NCI-H2227 (cell line): ENCODE results near the gene SAMD4B.

Source experiments
- DNase-seq: peaks from one replicate; lab custom pipeline; 2025; ENCODE audit not compliant: unreplicated experiment; lab: John Stamatoyannopoulos, UW

SAMD4B gene

DNA sequence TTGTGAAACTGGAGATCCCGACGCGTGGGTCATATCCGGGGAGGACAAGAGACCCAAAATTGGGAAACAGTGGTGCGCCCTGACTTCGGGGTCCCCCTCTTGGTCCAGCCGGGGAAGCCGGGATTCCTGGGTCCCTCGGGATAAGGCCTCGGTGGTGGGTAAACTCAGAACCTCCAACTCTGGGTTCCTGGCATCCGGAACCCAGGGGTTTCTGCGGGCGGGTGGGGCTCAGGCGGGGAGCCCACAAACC lies 65.1 kb downstream of the SAMD4B start:
- DNase-seq = no peak

DNA sequence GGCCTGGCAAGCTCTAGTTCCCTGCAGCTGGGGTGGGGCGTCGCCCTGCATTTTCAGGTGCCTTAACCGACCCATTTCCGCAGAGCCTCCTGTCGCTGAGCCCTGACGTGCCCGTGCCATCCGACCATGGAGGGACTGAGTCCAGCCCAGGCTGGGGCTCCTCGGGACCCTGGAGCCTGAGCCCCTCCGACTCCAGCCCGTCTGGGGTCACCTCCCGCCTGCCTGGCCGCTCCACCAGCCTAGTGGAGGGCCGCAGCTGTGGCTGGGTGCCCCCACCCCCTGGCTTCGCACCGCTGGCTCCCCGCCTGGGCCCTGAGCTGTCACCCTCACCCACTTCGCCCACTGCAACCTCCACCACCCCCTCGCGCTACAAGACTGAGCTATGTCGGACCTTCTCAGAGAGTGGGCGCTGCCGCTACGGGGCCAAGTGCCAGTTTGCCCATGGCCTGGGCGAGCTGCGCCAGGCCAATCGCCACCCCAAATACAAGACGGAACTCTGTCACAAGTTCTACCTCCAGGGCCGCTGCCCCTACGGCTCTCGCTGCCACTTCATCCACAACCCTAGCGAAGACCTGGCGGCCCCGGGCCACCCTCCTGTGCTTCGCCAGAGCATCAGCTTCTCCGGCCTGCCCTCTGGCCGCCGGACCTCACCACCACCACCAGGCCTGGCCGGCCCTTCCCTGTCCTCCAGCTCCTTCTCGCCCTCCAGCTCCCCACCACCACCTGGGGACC lies 65.6 kb downstream of the SAMD4B start:
- no peak for DNase-seq

DNA sequence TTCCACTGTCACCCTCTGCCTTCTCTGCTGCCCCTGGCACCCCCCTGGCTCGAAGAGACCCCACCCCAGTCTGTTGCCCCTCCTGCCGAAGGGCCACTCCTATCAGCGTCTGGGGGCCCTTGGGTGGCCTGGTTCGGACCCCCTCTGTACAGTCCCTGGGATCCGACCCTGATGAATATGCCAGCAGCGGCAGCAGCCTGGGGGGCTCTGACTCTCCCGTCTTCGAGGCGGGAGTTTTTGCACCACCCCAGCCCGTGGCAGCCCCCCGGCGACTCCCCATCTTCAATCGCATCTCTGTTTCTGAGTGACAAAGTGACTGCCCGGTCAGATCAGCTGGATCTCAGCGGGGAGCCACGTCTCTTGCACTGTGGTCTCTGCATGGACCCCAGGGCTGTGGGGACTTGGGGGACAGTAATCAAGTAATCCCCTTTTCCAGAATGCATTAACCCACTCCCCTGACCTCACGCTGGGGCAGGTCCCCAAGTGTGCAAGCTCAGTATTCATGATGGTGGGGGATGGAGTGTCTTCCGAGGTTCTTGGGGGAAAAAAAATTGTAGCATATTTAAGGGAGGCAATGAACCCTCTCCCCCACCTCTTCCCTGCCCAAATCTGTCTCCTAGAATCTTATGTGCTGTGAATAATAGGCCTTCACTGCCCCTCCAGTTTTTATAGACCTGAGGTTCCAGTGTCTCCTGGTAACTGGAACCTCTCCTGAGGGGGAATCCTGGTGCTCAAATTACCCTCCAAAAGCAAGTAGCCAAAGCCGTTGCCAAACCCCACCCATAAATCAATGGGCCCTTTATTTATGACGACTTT lies 66.4 kb downstream of the SAMD4B start:
- DNase-seq = peak; percentile 56

DNA sequence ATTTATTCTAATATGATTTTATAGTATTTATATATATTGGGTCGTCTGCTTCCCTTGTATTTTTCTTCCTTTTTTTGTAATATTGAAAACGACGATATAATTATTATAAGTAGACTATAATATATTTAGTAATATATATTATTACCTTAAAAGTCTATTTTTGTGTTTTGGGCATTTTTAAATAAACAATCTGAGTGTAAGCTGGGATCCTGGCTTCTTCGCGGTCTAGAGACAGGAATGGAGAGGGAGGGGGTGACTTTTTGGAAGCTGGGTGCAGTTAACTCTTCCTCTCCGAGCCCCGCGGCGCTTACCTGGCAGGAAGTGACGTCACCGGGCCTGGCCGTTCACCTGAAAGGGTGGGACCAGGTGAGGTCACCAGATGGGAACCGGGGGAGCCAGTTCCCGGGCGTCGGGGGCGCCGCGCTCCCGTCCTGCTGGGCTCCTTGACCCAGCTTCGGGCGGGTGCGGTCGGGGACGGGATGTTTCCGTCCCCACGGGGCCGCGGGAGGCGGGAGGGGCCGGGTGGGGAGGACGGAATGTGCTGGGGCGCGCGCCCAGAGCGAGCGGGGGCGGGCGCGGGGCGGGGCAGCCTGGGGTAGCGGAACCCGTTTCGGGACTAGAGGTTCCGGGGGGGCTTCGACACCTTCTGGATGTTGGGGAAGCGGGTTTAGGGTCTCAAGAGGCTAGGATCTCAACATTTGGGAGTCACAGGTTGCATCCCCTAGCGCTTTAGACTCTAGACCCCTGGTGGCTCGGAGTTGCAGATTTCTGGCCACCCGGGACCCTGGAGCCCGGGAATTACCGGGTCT lies 67.2 kb downstream of the SAMD4B start:
- peak; percentile 95 for DNase-seq

DNA sequence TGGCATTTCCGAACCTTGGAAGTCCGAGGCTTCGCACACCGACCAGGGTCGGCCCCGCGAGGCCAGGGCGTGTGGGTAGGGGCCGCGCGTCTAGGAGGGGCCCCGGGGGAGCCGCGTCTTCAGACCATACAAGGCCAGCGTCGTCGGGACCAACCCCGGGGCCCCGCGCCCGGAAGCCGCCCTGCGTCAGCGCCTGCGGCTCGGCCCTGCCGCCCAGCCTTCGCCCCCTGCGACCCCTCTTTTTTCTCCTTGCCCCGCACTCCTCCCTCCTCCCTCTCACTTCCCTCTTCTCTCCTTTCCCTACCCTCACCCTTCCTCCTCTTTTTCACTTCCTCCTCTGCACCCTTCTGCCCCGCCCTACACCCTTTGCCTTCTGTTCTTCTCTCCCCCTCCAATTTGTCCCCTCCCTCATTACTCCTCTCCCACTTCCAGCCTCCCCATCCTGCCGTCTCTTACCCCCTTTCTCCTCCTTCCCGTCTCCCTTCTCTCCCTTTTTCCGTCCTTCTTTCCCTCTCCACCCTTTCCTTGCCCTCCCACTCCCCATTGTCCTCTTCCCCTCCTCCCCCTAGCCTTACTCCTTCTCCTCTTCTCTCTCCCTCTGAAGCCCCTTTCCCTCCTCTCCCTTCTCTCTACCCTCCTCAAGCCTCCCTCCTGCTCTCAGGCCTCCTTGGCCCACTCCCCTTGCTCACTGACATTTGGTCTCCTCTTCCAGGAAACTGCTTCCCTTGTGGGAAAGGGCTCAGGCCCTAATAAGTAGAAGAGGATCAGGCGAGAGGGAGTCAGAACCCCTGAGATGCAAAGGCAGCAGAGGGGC lies 68.0 kb downstream of the SAMD4B start:
- peak; percentile 91 for DNase-seq

DNA sequence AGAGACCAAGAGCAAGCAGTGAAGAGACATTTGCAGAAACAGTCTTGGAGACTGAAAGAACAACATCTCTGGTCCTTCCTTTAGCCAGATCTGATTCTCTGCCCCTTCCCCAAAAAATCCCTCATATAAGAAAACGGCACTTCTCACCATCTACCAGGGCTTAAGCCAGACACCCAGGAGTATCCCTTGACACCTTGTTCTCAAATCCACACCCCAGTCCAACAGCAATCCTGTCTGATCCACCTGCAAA lies 68.5 kb downstream of the SAMD4B start:
- no peak for DNase-seq

DNA sequence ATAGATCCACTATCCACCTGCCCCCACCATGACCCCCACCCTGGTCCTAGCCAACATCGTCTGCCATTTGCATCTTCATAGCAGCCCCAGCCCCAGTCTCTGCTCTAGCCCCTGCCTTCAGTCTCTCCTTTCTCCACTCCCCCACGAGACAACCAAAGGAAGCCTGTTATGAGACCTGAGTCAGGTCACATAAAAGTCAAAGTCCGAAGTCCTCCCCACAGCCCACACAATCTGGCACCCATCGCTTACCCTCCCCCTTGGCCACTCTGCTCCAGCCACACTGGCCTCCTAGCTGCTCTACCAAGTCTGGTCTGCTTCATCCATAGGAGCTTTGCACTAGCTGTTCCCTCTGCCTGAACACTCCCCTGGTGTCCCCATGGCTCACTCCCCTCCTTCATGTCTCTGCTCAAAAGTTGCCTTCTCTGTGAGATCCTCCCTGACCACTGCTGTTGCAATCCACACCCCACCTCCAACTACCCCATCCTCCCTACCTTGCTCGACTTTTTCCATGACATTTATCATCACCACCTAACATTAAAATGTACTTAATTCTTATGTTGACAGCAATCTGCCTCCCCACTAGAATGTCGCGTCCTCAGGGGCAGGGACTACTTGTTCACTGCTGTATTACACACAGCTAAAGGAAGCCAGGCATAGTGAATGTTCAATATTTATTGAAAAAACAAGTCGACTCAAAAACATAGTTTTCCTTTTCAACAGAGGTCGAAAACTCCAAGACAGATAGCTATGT lies 69.0 kb downstream of the SAMD4B start:
- DNase-seq = peak; percentile 82

DNA sequence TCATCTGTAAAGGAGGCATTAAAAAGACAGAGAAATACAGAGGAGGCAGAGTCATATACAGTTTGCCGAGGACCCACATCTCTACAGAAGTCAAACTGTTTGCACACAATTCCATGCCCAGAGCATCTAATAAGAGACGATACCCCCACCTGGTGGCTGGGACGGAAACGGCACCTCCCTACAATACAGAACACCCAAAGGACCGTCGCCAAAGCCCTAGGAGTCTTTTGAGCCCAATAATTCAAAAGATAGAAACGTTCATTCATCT lies 69.5 kb downstream of the SAMD4B start:
- peak; percentile 100 for DNase-seq

DNA sequence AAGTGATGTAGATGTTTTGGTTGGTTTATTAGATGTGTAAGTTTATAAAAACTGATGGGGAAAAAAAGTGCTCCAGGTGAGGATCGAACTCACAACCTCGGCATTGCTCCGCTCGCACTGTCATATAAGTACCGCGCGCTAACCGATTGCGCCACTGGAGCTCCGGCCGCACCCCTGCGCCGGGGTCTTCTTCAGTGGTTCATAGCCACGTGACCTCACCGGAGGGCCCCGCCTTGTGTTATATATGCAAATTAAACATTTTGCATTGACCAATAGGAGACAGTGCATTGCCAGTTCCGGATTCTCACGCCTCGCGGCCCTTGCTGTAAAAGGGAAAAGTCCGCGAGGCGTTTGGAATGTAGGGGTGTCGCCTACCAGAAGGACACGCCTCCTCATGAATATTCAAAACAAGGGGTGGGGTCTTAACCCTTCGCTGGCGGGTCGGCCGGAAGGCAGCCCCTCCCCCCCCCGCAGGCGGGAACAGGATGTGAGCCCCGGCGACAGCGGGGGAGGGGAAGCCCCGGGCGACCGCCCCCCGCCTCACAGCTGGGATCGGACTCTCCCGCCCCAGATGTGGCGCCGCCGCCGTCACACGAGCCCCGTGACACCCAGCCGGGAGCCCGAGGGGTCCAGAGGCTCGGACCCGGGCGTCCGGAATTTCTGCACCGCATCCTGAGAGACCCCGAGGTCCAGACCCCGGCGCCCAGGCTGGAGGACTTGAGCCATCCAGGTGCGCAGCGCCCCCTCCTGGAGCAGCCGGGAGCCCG lies 70.1 kb downstream of the SAMD4B start, which contains the start of gene PLEKHG2:
Gene PLEKHG2 (plus strand): TSS at position 570 of the 767 bp plus-strand sequence. CDS start 1,418 bp downstream, outside the sequence.
- peak; percentile 100 for DNase-seq

DNA sequence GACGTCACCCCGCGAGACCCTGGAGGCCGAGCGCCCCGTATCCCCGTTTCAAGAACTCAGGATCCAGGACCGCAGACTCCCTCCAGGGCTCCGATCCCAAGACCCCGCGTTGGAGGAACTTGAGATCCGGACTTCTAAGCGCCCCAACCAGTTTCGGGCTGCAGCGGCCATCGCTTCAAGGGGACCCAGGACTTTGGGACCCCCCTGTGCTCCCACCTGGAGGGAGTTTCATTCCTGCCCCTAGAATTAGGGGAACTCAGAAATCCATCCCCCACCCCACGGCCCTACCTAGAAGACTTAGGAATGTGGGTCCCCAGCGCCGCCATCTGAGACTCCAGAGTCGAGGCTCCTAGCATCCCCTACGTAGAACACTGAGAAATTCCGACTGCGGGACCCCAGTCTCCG lies 70.6 kb downstream of the SAMD4B start:
- DNase-seq = no peak

DNA sequence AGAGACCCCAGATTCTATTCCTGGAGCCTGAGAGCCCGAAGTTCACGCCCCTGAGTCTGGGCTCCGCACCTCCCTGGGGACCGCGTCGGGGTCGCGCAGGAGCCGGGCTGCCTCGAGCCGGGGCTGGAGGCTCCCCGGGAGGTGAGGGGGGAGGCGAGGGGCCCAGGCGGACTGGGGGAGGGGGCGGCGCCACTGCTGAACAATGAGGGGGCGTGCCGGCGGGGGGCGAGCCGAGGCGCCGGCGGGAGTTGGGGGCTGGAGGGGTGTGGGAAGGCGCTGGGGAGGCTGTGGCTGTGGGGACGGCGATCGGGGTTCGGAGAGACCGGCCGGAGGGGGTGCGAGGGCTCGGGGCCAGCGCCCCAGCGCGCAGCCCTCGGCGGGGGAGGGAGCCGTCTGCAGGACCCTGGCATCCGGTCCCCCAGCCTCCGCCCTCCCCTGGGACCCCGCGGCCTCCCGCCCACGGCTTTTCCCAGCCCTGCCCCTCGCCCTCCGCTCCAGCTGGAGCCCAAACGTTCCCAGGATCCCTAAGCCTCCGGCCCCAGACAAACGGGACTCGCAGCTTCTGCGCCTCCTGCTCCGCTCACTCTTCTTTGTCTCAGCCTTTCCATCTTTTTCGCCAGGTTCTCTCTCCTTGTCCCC lies 71.2 kb downstream of the SAMD4B start:
- DNase-seq = peak; percentile 95

DNA sequence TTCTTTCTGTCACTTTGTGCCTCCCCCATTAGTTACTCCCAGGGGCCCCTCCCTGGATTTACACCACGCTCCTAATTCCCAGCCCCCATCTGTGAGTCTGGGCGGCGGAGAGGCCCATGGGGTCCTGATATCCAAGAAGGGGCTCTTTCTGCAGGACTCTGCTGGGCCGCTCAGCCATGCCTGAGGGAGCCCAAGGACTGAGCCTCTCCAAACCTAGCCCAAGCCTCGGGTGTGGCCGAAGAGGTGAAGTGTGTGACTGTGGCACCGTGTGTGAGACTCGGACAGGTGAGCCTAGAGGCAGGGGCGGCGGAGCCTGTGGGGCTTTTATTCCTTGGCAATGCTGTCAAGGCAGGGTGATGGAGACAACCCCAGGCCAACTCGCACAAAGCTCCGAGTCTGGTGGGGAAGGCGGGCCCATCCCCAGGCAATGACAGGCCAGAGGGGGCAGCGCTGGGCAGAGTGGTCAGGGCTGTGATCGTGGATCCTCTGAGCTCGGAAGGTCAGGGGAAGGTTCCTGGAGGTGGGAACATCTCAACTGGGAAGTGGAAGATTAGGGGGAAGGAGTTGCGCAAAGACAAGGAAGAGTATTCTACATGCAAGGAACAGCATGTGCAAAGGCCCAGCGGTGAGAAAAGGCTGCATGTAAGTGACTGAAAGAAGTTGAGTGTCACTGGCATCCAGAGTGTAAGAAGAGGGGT lies 71.8 kb downstream of the SAMD4B start:
- DNase-seq = peak; percentile 91

DNA sequence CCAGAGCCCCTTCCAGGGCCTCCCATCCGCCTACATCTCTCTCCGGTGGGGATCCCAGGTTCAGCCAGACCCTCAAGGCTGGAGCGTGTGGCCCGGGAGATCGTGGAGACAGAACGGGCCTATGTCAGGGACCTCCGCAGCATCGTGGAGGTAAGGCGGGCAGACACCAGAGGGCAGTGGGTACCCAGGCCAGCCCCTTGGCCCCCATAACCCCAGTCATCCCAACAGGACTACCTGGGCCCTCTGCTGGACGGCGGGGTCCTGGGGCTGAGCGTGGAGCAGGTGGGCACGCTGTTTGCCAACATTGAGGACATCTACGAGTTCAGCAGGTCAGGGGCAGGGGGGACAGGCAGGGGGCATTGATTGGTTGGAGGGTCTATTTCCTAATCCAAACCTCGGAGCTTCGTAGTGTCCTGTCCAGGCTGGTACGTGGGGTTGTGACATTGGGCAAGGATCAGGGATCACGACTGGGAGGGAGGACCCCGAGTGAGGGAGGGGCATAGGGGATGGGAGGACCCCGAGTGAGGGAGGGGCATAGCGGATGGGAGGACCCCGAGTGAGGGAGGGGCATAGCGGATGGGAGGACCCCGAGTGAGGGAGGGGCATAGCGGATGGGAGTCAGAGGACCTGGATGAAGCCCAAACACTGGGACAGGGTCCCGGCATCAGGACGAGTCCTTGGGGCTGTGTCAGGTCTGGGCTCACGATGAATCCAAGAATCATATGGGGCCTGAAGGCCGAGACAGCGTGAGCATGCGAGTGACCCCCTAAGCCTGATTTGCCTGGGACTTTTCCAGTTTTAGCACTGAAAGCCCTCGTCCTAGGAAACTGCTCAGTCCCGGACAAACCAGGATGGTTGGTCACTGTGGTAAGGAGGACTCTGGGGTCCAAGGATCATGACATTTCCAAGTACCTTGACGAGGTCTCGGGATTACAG lies 73.2 kb downstream of the SAMD4B start:
- no peak for DNase-seq

DNA sequence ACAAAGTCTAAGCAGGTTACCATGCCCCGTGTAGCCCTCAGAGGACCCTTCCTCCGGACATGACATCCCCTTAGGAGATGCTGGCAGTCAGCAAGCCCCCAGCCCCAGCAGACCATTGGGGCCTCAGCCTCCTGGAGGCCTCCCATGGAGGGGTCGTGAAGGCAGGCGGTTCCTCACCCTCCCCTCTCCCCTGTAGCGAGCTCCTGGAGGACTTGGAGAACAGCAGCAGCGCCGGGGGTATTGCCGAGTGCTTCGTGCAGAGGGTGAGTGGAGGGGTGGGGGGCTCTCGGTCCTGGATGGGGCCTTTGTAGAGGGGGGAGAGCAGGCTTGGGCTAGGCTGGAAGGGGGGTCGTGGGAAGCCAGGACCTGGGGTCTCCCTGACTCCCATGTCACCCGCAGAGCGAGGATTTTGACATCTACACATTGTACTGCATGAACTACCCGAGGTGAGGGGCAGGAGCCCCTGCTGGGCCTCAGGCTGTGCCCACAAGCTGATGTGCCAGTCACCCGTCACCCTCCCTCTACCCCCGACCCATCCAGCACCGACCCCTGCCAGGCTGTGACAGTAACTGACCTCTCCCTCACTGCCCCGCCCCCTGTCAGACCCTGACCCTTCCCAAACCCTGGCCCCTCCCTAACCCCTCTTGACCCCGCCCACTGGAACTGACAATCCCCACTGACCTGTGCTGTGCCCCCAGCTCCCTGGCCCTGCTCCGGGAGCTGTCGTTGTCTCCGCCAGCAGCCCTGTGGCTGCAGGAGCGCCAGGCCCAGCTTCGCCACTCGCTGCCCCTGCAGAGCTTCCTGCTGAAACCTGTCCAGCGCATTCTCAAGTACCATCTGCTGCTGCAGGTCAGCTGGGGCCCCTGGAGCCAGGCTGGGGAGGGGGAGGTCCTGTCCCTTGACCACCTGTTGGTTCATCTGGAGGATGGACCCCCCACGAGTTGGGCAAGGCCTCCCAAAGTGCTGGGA lies 74.2 kb downstream of the SAMD4B start:
- peak; percentile 67 for DNase-seq

DNA sequence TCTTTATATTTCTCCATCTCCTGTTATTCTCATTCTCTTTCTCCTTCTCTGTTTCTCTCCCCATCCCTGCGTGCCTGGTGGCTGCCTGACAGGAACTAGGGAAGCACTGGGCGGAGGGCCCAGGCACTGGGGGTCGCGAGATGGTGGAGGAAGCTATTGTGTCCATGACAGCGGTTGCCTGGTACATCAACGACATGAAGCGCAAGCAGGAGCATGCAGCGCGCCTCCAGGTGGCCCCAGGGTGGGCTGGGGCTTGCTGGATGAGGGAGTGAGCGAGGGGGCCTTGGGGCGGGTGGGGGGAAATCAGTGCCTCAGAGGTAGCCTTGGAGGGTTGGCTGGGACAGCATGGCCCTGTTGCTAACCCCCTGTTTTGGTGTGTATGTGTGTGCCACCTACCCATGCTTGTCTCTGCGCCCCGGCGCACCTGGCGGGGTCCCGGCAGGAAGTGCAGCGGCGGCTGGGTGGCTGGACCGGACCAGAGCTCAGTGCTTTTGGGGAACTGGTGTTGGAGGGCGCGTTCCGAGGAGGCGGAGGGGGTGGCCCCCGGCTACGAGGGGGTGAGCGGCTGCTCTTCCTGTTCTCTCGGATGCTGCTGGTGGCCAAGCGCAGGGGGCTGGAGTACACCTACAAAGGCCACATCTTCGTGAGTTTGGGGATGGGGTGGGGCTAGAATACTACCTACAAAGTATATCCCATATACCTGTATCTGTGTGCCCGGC lies 75.4 kb downstream of the SAMD4B start:
- no peak for DNase-seq

DNA sequence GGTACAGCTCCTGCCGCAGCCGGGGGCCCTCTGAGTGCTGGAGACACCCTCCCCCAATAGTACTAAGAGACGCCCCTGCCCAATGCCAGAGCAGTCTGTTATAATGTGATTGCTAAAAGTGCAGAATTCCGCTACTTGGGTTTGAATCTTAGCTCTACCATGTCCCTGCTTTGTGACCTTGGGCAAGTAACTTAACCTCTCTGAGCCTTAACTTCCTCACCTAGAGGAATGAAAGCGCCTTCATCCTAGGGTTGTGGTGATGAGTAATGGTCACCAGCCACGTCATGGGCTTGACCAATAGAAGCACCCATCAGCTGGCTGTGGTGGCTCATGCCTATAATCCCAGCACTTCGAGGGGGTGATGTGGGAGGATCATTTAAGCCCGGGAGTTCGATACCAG lies 76.8 kb downstream of the SAMD4B start:
- DNase-seq = no peak
